Neuronal stem cell (in vitro differentiated cells): ENCODE measurements around the gene BSND.

Source experiments
- DNase-seq: peaks from one replicate; pipeline ENCODE4 v3.0.0-alpha.2; 2013; ENCODE audit warnings: low spot score
- H2AFZ ChIP-seq: one replicate; pipeline ENCODE4 v1.6.1; 2013; ENCODE audit warnings: mild to moderate bottlenecking, low read length, inconsistent platforms
- H2AK5ac ChIP-seq: 2 replicates; pipeline ENCODE4 v1.6.1; 2013; ENCODE audit warnings: low read depth, mild to moderate bottlenecking, inconsistent platforms, low read length, moderate library complexity, mixed read lengths
- H2BK120ac ChIP-seq: 2 replicates; pipeline ENCODE4 v1.6.1; 2013; ENCODE audit warnings: low read depth, mild to moderate bottlenecking, inconsistent platforms, low read length, moderate library complexity, mixed read lengths
- H2BK12ac ChIP-seq: one replicate; pipeline ENCODE4 v1.6.1; 2013; ENCODE audit warnings: low read length, inconsistent platforms
- H2BK15ac ChIP-seq: 2 replicates; pipeline ENCODE4 v1.6.1; 2013; ENCODE audit warnings: mild to moderate bottlenecking, low read length, inconsistent platforms, mixed read lengths
- H2BK5ac ChIP-seq: one replicate; pipeline ENCODE4 v1.6.1; 2013; ENCODE audit warnings: inconsistent platforms, mild to moderate bottlenecking, low read length, moderate library complexity
- H3K14ac ChIP-seq: one replicate; pipeline ENCODE4 v1.6.1; 2013; ENCODE audit warnings: low read length, inconsistent platforms
- H3K18ac ChIP-seq: 2 replicates; pipeline ENCODE4 v1.6.1; 2013; ENCODE audit warnings: low read length, inconsistent platforms
- H3K23ac ChIP-seq: 2 replicates; pipeline ENCODE4 v1.6.1; 2013; ENCODE audit warnings: low read depth, mild to moderate bottlenecking, mixed read lengths, low read length, inconsistent platforms; ENCODE audit not compliant: poor library complexity
- H3K27ac ChIP-seq: replicated peaks from 3 replicates; pipeline ENCODE4 v1.5.1; 2013; ENCODE audit warnings: low read length, inconsistent platforms
- H3K27me3 ChIP-seq, 3 experiments: 2 replicates each; pipeline ENCODE4 v1.6.1; 2013; ENCODE audit warnings: low read length in 3 of 3, mild to moderate bottlenecking in 2 of 3, inconsistent platforms in 1 of 3, low read depth in 1 of 3, mixed read lengths in 1 of 3, moderate library complexity in 1 of 3; ENCODE audit not compliant: control insufficient read depth in 3 of 3, insufficient read depth in 3 of 3
- H3K36me3 ChIP-seq, 2 donors: replicated peaks in 1 of 2; 2 replicates each; pipeline ENCODE4 v1.6.1; 2013; ENCODE audit warnings: low read length in 2 of 2; ENCODE audit not compliant: control insufficient read depth in 2 of 2, insufficient read depth in 2 of 2
- H3K4ac ChIP-seq: 2 replicates; pipeline ENCODE4 v1.6.1; 2013; ENCODE audit warnings: inconsistent platforms, mild to moderate bottlenecking, low read length, moderate library complexity
- H3K4me1 ChIP-seq, 2 donors: 1 replicate in 1 of 2; 2 replicates in 1 of 2; pipeline ENCODE4 v1.6.1; 2013; ENCODE audit warnings: low read length in 2 of 2, low read depth in 1 of 2; ENCODE audit not compliant: control insufficient read depth in 2 of 2, insufficient read depth in 1 of 2
- H3K4me2 ChIP-seq: one replicate; pipeline ENCODE4 v1.6.1; 2013; ENCODE audit warnings: mild to moderate bottlenecking, low read length, inconsistent platforms; ENCODE audit not compliant: insufficient read depth, poor library complexity, severe bottlenecking
- H3K4me3 ChIP-seq, 2 donors: 2 replicates each; pipeline ENCODE4 v1.5.1; 2013; ENCODE audit warnings: low read length in 2 of 2, mild to moderate bottlenecking in 2 of 2, inconsistent platforms in 1 of 2, moderate library complexity in 1 of 2
- H3K79me1 ChIP-seq: one replicate; pipeline ENCODE4 v1.6.1; 2013; ENCODE audit warnings: low read depth, mild to moderate bottlenecking, inconsistent platforms, low read length, moderate library complexity
- H3K9ac ChIP-seq: one replicate; pipeline ENCODE4 v1.6.1; 2013; ENCODE audit warnings: mild to moderate bottlenecking, low read depth, low read length, inconsistent platforms; ENCODE audit not compliant: poor library complexity
- H3K9me3 ChIP-seq, 2 donors: replicated peaks in 1 of 2; 2 replicates each; pipeline versions ENCODE3 to v1.6.1; 2013; ENCODE audit warnings: low read length in 2 of 2, mild to moderate bottlenecking in 2 of 2, inconsistent platforms in 1 of 2, low read depth in 1 of 2, mixed read lengths in 1 of 2, moderate library complexity in 1 of 2; ENCODE audit not compliant: control insufficient read depth in 2 of 2, insufficient read depth in 1 of 2
- H4K8ac ChIP-seq: one replicate; pipeline ENCODE4 v1.6.1; 2013; ENCODE audit warnings: low read depth, mild to moderate bottlenecking, inconsistent platforms, low read length, moderate library complexity
- H4K91ac ChIP-seq: one replicate; pipeline ENCODE4 v1.6.1; 2013; ENCODE audit warnings: low read length, low read depth, mild to moderate bottlenecking, inconsistent platforms; ENCODE audit not compliant: poor library complexity
- WGBS, 2 donors: extraction: QIAGEN DNeasy Blood & Tissue Kit; methylation state at CpG; one replicate each; pipeline ENCODE4 v1.1.7; 2013; ENCODE audit warnings: missing lambda C conversion rate in 2 of 2, mixed read lengths in 1 of 2; ENCODE audit not compliant: insufficient read length in 2 of 2, insufficient replicate concordance in 1 of 2; ENCODE audit errors: extremely low coverage in 2 of 2; 5-methylcytosine and 5-hydroxymethylcytosine counted together

Gene BSND

GRCh38 chr1:55010194-55010886 is 11.6 kb downstream of the BSND start:
- no peak overlapping the region for H2BK120ac ChIP-seq
- no peaks in the 10 kb centered on the region for H3K79me1 ChIP-seq
- H2AFZ ChIP-seq, result no peak overlapping the region
- DNase-seq, result no peak
- H3K23ac ChIP-seq, result no peak overlapping the region
- H2BK15ac ChIP-seq, result no peak overlapping the region
- H3K9me3 ChIP-seq, result no peaks in the 10 kb centered on the region
- no peak overlapping the region for H3K27ac ChIP-seq
- no peaks in the 10 kb centered on the region for H3K36me3 ChIP-seq
- H2AK5ac ChIP-seq, result no peak overlapping the region
- H3K4ac ChIP-seq, result no peak overlapping the region
- no peak overlapping the region for H4K8ac ChIP-seq
- H3K4me3 ChIP-seq, result no peak overlapping the region
- no CpG with 5 or more reads among the region's 9 CpGs for WGBS, 2 donors
- no peak overlapping the region for H4K91ac ChIP-seq
- H2BK12ac ChIP-seq, result no peak overlapping the region
- no peaks in the 10 kb centered on the region for H3K4me1 ChIP-seq
- H3K18ac ChIP-seq, result peak overlapping the region; percentile 6
- no peak overlapping the region for H3K9ac ChIP-seq
- no peak overlapping the region for H2BK5ac ChIP-seq
- no peak overlapping the region for H3K14ac ChIP-seq
- peaks cover 0 to 25% (median 0%) of the 10 kb centered on the region in 3 experiments for H3K27me3 ChIP-seq
- H3K4me2 ChIP-seq, result no peak overlapping the region

- WGBS, 2 donors, result no CpG with 5 or more reads among the region's 7 CpGs
- H3K14ac ChIP-seq, result no peak overlapping the region
- H3K4me3 ChIP-seq, result no peak overlapping the region
- no peak overlapping the region for H4K8ac ChIP-seq
- no peak overlapping the region for H2BK15ac ChIP-seq
- no peak overlapping the region for H3K4me2 ChIP-seq
- no peak overlapping the region for H3K27ac ChIP-seq
- H4K91ac ChIP-seq, result no peak overlapping the region
- H2BK120ac ChIP-seq, result no peak overlapping the region
- no peaks in the 10 kb centered on the region for H3K4me1 ChIP-seq
- no peak overlapping the region for H3K4ac ChIP-seq
- H2AFZ ChIP-seq, result no peak overlapping the region
- no peak for DNase-seq
- no peaks in the 10 kb centered on the region for H3K79me1 ChIP-seq
- H3K9me3 ChIP-seq, result no peaks in the 10 kb centered on the region
- no peak overlapping the region for H3K9ac ChIP-seq
- no peak overlapping the region for H2AK5ac ChIP-seq
- H3K27me3 ChIP-seq, result peaks cover 0 to 30% (median 0%) of the 10 kb centered on the region in 3 experiments
- H3K36me3 ChIP-seq, result no peaks in the 10 kb centered on the region
- H2BK5ac ChIP-seq, result no peak overlapping the region
- H3K23ac ChIP-seq, result no peak overlapping the region
- no peak overlapping the region for H3K18ac ChIP-seq
- H2BK12ac ChIP-seq, result no peak overlapping the region
These were observed 12.1 kb downstream of the BSND start for GRCh38 chr1:55010887-55011217.

GRCh38 chr1:55012661-55013060 is 13.9 kb downstream of the BSND start:
- H2BK5ac ChIP-seq, result no peak overlapping the region
- no peak overlapping the region for H3K4me3 ChIP-seq
- H4K8ac ChIP-seq, result no peak overlapping the region
- no peak overlapping the region for H3K4ac ChIP-seq
- no peak overlapping the region for H2AK5ac ChIP-seq
- no peak for DNase-seq
- H2AFZ ChIP-seq, result no peak overlapping the region
- no peaks in the 10 kb centered on the region for H3K36me3 ChIP-seq
- H2BK15ac ChIP-seq, result no peak overlapping the region
- H3K27me3 ChIP-seq, result peaks cover 0 to 36% (median 0%) of the 10 kb centered on the region in 3 experiments
- H3K9ac ChIP-seq, result no peak overlapping the region
- WGBS, 2 donors, result no CpG with 5 or more reads among the region's 1 CpG
- no peak overlapping the region for H3K18ac ChIP-seq
- no peaks in the 10 kb centered on the region for H3K9me3 ChIP-seq
- no peak overlapping the region for H3K27ac ChIP-seq
- no peaks in the 10 kb centered on the region for H3K4me1 ChIP-seq
- H3K79me1 ChIP-seq, result no peaks in the 10 kb centered on the region
- no peak overlapping the region for H3K23ac ChIP-seq
- no peak overlapping the region for H2BK12ac ChIP-seq
- H3K4me2 ChIP-seq, result no peak overlapping the region
- no peak overlapping the region for H4K91ac ChIP-seq
- no peak overlapping the region for H2BK120ac ChIP-seq
- H3K14ac ChIP-seq, result no peak overlapping the region

- no peak overlapping the region for H3K9ac ChIP-seq
- H3K36me3 ChIP-seq, result no peaks in the 10 kb centered on the region
- H3K4me2 ChIP-seq, result no peak overlapping the region
- H3K23ac ChIP-seq, result no peak overlapping the region
- no peak overlapping the region for H4K91ac ChIP-seq
- H2AK5ac ChIP-seq, result no peak overlapping the region
- H3K4ac ChIP-seq, result no peak overlapping the region
- no peak overlapping the region for H2AFZ ChIP-seq
- no peak overlapping the region for H2BK120ac ChIP-seq
- H2BK15ac ChIP-seq, result no peak overlapping the region
- H3K4me1 ChIP-seq, result no peaks in the 10 kb centered on the region
- H2BK12ac ChIP-seq, result no peak overlapping the region
- no peak overlapping the region for H3K14ac ChIP-seq
- H2BK5ac ChIP-seq, result no peak overlapping the region
- H3K18ac ChIP-seq, result no peak overlapping the region
- no peak overlapping the region for H3K4me3 ChIP-seq
- H4K8ac ChIP-seq, result no peak overlapping the region
- H3K79me1 ChIP-seq, result no peaks in the 10 kb centered on the region
- no peak overlapping the region for H3K27ac ChIP-seq
- no CpG with 5 or more reads among the region's 5 CpGs for WGBS, 2 donors
- H3K27me3 ChIP-seq, result peaks cover 0 to 32% (median 0%) of the 10 kb centered on the region in 3 experiments
- DNase-seq, result no peak
- no peaks in the 10 kb centered on the region for H3K9me3 ChIP-seq
These were observed 16.4 kb downstream of the BSND start for GRCh38 chr1:55015123-55015522.
